GM21717 (cell line): Measurements from ENCODE around the gene S100A8.

ENCODE experiments used
- ATAC-seq: cut with Tn5 transposase; IDR thresholded peaks from one replicate; pipeline ENCODE4 v1.9.1; 2021; ENCODE audit warnings: mild to moderate bottlenecking, moderate library complexity; ENCODE audit not compliant: unreplicated experiment

S100A8 gene

DNA sequence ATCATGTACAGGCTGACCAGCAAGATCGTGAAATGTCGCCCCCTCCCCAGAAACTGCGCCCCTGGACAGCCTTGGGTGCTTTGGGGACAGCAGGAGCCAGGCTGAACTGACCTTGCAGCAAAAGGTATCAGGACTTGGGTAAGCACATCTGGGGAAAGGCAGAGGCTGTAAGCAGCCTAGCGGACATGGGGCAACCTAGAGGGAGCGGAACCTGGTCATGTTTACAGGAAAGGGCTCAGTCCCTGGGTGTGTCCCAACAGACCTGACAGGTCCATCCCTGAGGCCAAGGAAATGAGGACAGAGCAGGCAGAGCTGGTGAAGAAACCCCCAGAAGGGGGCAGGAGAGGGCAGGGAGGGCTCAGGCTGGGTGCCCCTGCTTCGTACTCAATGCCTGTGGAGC, 3.1 kb upstream of the S100A8 start:
- ATAC-seq: no peak

GRCh38 chr1:153392822-153393221, 1.9 kb upstream of the S100A8 start:
- no peak for ATAC-seq

DNA sequence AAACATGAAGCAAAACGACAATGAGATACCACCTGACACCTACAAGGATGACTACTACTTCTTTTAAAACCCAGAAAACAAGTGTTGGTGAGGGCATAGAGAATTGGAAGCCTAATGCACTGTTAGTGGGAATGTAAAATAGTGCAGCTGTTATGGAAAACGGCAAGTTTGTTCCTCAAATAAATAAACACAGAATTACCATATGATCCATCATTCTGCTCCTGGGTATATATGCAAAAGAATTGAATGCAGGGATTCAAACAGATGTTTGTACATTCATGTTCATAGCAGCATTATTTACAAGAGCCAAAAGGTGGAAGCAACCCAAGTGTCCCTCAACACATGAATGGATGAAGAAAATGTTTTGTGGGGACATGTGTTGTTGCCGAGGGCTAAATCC, 1.4 kb upstream of the S100A8 start:
- no peak for ATAC-seq

- no peak for ATAC-seq
Measured at GRCh38 chr1:153389973-153390879, 647 bp downstream of the S100A8 start.

DNA sequence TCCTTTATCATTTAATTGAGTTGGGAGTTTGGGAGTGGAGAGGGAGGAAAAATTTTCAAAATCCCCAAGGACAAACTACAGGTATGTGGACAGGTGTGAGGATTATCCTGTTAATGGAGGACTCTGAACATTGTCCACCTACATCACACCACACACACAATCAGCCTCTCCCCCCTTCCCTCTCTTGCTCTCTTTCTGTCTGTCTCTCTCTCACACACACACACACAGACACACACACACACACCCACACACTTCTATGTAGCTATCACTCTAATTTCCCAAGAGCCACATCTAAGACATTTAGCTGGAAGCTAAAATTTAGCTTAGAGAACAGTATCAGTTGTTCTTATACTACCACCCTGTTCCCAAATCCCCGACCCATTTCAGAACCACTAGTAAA, 1.5 kb downstream of the S100A8 start:
- no peak for ATAC-seq

GRCh38 chr1:153387785-153388184, 3.1 kb downstream of the S100A8 start:
- no peak for ATAC-seq

- no peak for ATAC-seq
Measured at GRCh38 chr1:153387001-153387400, 3.9 kb downstream of the S100A8 start.

DNA sequence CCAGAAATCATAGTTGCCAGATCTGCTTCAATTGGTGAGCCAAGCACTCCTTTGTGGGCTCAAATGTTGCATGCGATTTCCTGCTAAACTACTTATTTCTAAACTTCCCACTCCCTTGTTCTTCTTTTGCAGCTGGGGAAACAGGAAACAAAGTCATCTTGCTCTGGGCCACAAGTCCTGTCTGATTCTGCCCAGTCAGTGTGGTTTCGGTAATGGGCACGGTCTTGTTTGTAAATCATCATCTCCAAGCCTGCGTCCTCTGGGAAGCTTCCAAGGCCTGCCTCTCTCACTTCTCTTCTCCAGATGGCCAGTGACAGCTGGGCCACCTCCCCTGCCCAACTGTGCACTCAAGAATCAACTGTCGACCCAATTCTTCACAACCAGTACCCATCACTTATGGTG, 4.4 kb downstream of the S100A8 start:
- no peak for ATAC-seq

GRCh38 chr1:153384958-153385580, 5.8 kb downstream of the S100A8 start:
- ATAC-seq: no peak

GRCh38 chr1:153380711-153381110, 10.2 kb downstream of the S100A8 start:
- no peak for ATAC-seq

GRCh38 chr1:153379591-153379990, 11.3 kb downstream of the S100A8 start:
- no peak for ATAC-seq

DNA sequence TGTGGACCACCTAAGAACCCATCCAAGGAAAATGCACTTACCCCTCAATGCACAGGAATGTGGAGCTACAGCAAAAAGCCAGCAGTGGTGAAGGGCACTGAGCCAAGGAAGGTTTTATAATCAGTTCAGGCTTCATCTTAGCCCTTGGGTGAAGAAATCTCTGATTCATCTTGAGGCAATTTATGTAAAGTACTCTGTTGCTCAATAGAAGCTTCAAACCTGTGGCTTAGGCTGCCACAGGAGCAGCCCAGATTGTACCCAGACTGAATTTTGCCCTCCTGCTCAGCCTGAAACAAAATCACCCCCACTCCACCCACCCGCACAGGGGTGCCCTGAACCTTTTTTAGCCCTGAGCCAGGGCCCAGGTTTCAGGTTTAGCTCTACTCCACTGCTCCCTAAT, 15.4 kb downstream of the S100A8 start, which contains the start of gene S100A12:
S100A12 (minus strand) TSS at position 111 of the 400 bp plus-strand sequence. CDS start 1,029 bp downstream, outside the sequence.
- ATAC-seq: no peak

DNA sequence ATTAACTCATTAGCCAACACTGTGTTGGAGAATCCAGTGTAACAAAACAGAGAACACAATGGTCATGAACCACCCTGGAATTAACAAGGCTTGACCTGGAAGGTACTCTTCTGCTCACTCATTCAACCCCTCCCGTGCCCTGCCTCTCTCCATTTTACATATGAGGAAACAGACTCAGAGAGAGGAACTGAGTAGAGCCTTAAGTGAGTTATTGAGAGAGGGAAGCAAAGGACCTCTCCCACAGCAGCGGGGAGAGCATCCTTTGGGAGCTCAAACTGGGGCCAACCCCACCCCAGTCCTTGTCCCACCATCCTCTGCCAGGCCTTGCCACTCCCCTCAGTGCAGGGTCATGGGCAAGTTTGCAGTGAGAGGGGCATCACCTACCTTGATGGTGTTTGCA, 16.8 kb downstream of the S100A8 start:
- no peak for ATAC-seq

DNA sequence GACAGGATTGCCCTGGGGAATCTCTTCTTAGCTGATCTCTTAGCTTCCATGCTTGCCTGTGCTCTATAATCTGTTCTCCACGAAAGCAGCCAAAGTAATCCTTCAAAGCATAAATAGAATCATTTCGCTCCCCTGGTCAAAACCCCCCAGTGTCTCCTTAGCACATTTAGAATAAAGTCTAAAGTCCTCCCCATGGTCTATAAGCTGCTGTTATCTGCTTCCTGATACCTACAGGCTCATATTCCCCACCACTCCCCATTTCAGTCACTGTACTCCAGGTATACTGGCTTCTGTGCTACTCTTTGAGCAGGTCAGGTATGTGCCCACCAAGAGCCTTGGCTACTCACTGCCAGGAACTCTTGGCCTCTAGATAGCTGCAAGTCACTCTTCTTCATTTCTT, 18.3 kb downstream of the S100A8 start:
- ATAC-seq: no peak

- no peak for ATAC-seq
Measured at GRCh38 chr1:153371231-153371630, 19.6 kb downstream of the S100A8 start.

DNA sequence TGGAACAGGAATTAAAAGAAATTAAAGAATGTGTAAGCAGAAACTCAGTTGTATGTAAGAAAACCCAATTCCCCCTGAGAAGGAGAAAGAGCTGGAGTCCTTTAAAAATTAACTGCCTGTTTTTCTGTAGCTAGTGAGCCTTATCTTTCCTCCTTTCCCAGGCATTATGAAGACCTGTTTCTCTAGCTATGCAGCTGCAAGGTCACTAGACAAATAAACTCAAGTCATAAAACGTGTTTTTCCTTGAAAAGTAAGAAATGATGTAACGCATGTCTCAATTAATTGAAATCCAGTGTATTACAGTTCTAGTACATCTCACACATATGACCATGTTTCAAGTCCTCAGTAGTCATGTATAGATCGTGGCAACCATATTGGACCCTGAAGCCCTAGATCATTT, 20.7 kb downstream of the S100A8 start:
- no peak for ATAC-seq

DNA sequence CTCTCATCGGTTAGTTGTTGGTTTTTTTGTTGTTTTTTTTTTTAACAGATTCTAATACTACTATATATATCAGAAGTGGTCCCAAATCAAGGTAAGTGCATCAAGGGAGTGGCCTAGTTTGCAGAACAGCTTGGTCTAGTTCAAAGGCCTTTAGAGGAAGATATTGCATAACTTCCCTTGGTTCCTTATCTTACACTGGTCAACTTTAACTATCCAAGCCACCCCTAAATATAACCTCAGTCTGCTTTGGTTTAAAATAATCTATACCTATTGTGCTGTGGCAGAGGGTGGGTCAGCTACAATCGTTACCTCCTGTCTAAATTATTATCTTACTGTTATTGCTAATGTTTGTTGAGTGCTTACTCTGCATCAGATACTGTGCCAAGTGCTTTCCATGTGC, 22.4 kb downstream of the S100A8 start:
- ATAC-seq: no peak

- ATAC-seq: no peak
Measured at GRCh38 chr1:153367090-153367489, 23.8 kb downstream of the S100A8 start.

DNA sequence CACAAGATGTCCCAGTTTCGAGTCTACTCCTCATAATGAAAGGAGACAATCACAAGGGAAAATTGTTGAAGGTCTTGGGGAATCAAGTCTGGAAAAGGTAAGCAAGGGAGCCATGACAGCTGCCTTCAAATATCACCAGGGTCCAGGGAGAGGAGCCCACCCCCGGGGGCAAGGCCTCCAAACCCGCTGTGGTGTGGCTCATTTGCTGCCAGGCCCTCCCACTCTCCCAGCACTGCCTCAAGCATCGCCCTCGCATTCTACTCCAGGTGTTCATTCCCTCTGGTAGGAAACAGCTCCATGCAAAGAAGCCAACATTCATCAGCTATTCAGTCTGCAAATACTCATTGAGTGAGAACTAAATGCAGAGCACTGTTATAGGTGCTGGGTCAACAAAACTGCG, 24.6 kb downstream of the S100A8 start:
- ATAC-seq: no peak

GRCh38 chr1:153365696-153366095, 25.2 kb downstream of the S100A8 start:
- ATAC-seq: no peak

DNA sequence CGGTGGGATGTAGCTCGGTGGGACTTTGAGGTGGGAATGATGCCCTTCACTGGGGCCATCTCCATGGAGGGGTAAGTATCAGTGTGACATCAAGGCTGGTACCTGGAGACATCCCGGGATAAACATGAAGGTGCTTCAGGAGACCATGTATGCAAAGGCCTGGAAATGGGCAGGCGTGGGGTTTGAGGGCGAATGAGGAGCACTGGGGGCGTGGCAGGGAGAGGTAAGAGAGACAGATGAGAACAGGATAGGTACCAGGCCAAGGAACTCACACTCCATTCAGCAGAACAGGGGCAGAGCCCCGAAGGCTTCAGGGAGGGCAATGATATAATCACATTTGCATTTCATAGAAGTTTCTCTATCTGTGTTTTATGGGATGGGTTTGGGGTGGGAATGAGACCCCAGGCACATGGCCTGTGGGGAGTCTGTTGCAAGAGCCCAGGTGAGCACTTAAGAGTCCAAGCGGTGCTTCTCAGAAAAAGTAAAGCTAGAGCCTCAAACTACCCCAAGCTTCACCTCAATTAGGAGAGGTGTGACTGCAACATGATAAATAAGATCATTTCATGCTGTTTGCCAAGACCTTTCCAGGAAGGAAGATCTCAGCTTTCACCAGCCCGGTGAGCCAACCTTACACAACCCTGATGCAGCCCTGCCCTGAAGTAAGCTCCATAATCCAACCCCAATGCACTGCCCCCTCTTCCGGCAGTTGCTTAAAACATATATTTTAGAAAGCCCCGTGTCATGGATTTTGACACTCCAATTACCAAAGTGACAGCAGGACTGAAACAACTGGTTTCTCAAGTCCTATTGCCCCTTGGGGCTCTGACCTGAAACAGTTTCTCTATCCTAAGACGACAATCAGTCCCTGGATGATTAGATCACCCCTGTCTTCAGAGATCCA, 25.9 kb downstream of the S100A8 start:
- ATAC-seq: no peak
